ENCODE measurements around the gene DCDC2C. TPM values are rescaled to one million over a fixed set of nuclear protein-coding genes. Genes with fewer than 3 reads are reported as not detected.

The DCDC2C gene
- total and polyA plus RNA-seq, 2 of the 4 experiments (the other 2 are of a cell fraction): not detected

DNA sequence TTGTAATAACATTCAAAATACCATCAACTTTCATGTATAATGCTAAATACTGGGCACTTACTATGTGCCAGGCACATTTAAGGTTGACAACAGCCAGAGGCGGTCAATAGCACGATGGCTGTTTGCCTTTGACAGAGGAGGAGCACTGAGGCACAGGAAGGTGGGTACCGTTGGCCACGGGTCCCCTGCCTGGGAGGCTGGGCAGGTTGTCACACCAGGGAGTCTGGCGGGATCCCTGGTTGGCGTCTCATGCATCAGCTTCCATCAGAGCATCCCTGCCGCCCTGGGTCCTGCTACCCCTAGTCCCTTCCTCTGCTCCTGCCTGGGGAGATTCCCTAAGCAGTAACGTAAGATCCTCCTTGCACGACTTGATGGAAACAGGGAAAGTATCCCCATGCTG lies 25.9 kb upstream of the DCDC2C start:
- Histone ChIP-seq H3K79me1 (ENCODE audit: low read depth in 1 of 2, low read length in 2 of 2) (no peaks in the 10 kb centered on the region), H3K23ac (ENCODE audit: low read depth, low read length) (no peak overlapping the region), H3K9me1 (ENCODE audit: insufficient read depth, low read length) (no peaks in the 10 kb centered on the region), H3K56ac (ENCODE audit: extremely low read depth, insufficient read depth, low read length) (no peak overlapping the region), H2BK15ac (ENCODE audit: low read depth, low read length) (no peak overlapping the region), H3K9me3 (ENCODE audit: control insufficient read depth, insufficient read depth, low read length) (no peaks in the 10 kb centered on the region), H3K14ac (replicated peaks; ENCODE audit: low read depth, low read length) (no peak overlapping the region), H2AK5ac (ENCODE audit: low read depth, low read length) (no peak overlapping the region), H4K8ac (ENCODE audit: low read depth in 2 of 2, low read length in 2 of 2) (no peak overlapping the region), H3K4ac (ENCODE audit: low read depth, low read length) (no peak overlapping the region), H3K4me1 (ENCODE audit: control insufficient read depth, insufficient read depth, low read length) (no peaks in the 10 kb centered on the region), H3K9ac (ENCODE audit: low read depth, low read length) (no peak overlapping the region), H3K27ac (ENCODE audit: insufficient read depth, low read length) (no peak overlapping the region), H3K36me3 (ENCODE audit: control insufficient read depth, insufficient read depth, low read length) (no peaks in the 10 kb centered on the region), H3K4me2 (ENCODE audit: low read depth, low read length) (no peak overlapping the region), H2BK20ac (ENCODE audit: low read depth, low read length) (no peak overlapping the region), H2BK120ac (ENCODE audit: low read depth, low read length) (no peak overlapping the region), H3K18ac (ENCODE audit: low read depth, low read length) (no peak overlapping the region), H2BK5ac (ENCODE audit: low read depth, low read length, poor library complexity, severe bottlenecking) (no peak overlapping the region), H2AK9ac (replicated peaks; ENCODE audit: low read depth, low read length, poor library complexity) (no peak overlapping the region), H2AFZ (replicated peaks; ENCODE audit: low read length, poor library complexity) (no peak overlapping the region), H4K91ac (ENCODE audit: insufficient read depth, low read depth, low read length) (no peak overlapping the region), H4K20me1 (ENCODE audit: insufficient read depth, low read length) (no peaks in the 10 kb centered on the region), H3K27me3 (ENCODE audit: control insufficient read depth, insufficient read depth, low read length) (peaks cover 8% of the 10 kb centered on the region), H4K5ac (ENCODE audit: low read depth, low read length) (no peak overlapping the region), H3K4me3 (ENCODE audit: insufficient read depth, low read depth, low read length) (no peak overlapping the region)
- dilution Hi-C loops (cut with HindIII; ENCODE audit: low sequenced_read_pairs, unreplicated experiment) (no loop called here), in situ Hi-C loops (cut with MboI; ENCODE audit: low sequenced_read_pairs) (no loop called here), intact Hi-C loops (cut with micrococcal nuclease) (no loop called here)
- no TSS peak for BruUV-seq (replicated peaks)
- ChIA-PET POLR2A (ENCODE audit: unreplicated experiment) (no interaction called here), CTCF (no interaction called here)
- no peak for DNase-seq
- no peak for ATAC-seq (ENCODE audit: low read depth)
- TF ChIP-seq, protein P1, sequence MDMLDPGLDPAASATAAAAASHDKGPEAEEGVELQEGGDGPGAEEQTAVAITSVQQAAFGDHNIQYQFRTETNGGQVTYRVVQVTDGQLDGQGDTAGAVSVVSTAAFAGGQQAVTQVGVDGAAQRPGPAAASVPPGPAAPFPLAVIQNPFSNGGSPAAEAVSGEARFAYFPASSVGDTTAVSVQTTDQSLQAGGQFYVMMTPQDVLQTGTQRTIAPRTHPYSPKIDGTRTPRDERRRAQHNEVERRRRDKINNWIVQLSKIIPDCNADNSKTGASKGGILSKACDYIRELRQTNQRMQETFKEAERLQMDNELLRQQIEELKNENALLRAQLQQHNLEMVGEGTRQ (IDR thresholded peaks at IDR 0.05; ENCODE audit: low read depth, low read length): no peak
- TF ChIP-seq CHD1 (IDR thresholded peaks at IDR 0.05; ENCODE audit: low read depth, low read length) (no peak), FOS (IDR thresholded peaks at IDR 0.05; ENCODE audit: low read depth, low read length) (no peak), MXI1 (IDR thresholded peaks at IDR 0.05; ENCODE audit: borderline replicate concordance, low read depth, low read length) (no peak), SMC3 (IDR thresholded peaks at IDR 0.05; ENCODE audit: low read depth, low read length) (no peak), CEBPB (IDR thresholded peaks at IDR 0.05; ENCODE audit: low read depth, low read length) (no peak), MAZ (IDR thresholded peaks at IDR 0.05; ENCODE audit: borderline replicate concordance, low read depth, low read length) (no peak), RCOR1 (IDR thresholded peaks at IDR 0.05; ENCODE audit: insufficient replicate concordance, low read length) (no peak), MAFK (IDR thresholded peaks at IDR 0.05; ENCODE audit: low read depth, low read length) (no peak), POLR2A (IDR thresholded peaks at IDR 0.05; ENCODE audit: low read depth, low read length) (no peak), BHLHE40 (IDR thresholded peaks at IDR 0.05; ENCODE audit: low read depth, low read length) (no peak), RFX5 (IDR thresholded peaks at IDR 0.05; ENCODE audit: low read depth, low read length) (no peak), NFE2L2 (IDR thresholded peaks at IDR 0.05; ENCODE audit: low read depth, low read length) (no peak), RAD21 (IDR thresholded peaks at IDR 0.05; ENCODE audit: low read length) (no peak)
- TF ChIP-seq, protein P2, sequence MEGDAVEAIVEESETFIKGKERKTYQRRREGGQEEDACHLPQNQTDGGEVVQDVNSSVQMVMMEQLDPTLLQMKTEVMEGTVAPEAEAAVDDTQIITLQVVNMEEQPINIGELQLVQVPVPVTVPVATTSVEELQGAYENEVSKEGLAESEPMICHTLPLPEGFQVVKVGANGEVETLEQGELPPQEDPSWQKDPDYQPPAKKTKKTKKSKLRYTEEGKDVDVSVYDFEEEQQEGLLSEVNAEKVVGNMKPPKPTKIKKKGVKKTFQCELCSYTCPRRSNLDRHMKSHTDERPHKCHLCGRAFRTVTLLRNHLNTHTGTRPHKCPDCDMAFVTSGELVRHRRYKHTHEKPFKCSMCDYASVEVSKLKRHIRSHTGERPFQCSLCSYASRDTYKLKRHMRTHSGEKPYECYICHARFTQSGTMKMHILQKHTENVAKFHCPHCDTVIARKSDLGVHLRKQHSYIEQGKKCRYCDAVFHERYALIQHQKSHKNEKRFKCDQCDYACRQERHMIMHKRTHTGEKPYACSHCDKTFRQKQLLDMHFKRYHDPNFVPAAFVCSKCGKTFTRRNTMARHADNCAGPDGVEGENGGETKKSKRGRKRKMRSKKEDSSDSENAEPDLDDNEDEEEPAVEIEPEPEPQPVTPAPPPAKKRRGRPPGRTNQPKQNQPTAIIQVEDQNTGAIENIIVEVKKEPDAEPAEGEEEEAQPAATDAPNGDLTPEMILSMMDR (conservative IDR thresholded peaks at IDR 0.05; ENCODE audit: low read depth, low read length): no peak
- TF ChIP-seq, protein P3, sequence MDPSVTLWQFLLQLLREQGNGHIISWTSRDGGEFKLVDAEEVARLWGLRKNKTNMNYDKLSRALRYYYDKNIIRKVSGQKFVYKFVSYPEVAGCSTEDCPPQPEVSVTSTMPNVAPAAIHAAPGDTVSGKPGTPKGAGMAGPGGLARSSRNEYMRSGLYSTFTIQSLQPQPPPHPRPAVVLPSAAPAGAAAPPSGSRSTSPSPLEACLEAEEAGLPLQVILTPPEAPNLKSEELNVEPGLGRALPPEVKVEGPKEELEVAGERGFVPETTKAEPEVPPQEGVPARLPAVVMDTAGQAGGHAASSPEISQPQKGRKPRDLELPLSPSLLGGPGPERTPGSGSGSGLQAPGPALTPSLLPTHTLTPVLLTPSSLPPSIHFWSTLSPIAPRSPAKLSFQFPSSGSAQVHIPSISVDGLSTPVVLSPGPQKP (IDR thresholded peaks at IDR 0.05; ENCODE audit: borderline replicate concordance, low read depth, low read length): no peak
- WGBS, 2 experiments (ENCODE audit: extremely low coverage in 2 of 2, insufficient read length in 1 of 2): 92% methylated on average over 2 of the region's 9 CpGs; no CpG with 5 or more reads in 1 of the 2 experiments
